ENCODE data around the gene MS4A13. TPM values are rescaled to one million over a fixed set of nuclear protein-coding genes. Genes with fewer than 3 reads are reported as not detected.

MS4A13 gene
- total RNA-seq = not detected

GRCh38 chr11:60515144-60515855, at the start of gene MS4A13:
Gene MS4A13, plus strand, starts transcription at chr11:60515392. Its CDS starts 2,692 bp downstream, at chr11:60518084.
- no peak for DNase-seq
- CTCF ChIA-PET = no interaction called here
- intact Hi-C loops (cut with micrococcal nuclease) = no loop called here
- Mint-ChIP-seq H3K27me3 (peaks cover 24% of the 10 kb centered on the region), H3K9me3 (peaks cover 2% of the 10 kb centered on the region), H3K4me3 (no peak within 1 kb of the TSS), H3K4me1 (ENCODE audit: low read depth) (no peaks in the 10 kb centered on the region), H3K36me3 (no peaks in the 10 kb centered on the region), H3K27ac (no peak within 1 kb of the TSS)
- POLR2A ChIA-PET = no interaction called here

DNA sequence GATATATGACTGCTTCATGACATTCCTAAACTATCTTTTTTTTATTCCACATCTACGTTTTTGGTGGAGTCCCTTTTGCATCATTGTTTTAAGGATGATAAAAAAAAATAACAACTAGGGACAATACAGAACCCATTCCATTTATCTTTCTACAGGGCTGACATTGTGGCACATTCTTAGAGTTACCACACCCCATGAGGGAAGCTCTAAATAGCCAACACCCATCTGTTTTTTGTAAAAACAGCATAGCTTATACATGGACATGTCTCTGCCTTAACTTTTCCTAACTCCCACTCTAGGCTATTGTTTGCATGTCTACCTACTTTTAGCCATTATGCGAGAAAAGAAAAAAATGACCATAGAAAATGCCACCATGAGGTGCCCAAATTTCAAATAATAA, 46.4 kb upstream of the MS4A13 start:
- ChIA-PET POLR2A (no interaction called here), CTCF (no interaction called here)
- H3K4me1 Mint-ChIP-seq (ENCODE audit: low read depth) = no peaks in the 10 kb centered on the region
- DNase-seq = no peak
- no peaks in the 10 kb centered on the region for H3K36me3 Mint-ChIP-seq
- peaks cover 10% of the 10 kb centered on the region for H3K27me3 Mint-ChIP-seq
- no peak overlapping the region for H3K27ac Mint-ChIP-seq
- H3K9me3 Mint-ChIP-seq = no peaks in the 10 kb centered on the region
- intact Hi-C loops (cut with micrococcal nuclease) = no loop called here
- no peak overlapping the region for H3K4me3 Mint-ChIP-seq

DNA sequence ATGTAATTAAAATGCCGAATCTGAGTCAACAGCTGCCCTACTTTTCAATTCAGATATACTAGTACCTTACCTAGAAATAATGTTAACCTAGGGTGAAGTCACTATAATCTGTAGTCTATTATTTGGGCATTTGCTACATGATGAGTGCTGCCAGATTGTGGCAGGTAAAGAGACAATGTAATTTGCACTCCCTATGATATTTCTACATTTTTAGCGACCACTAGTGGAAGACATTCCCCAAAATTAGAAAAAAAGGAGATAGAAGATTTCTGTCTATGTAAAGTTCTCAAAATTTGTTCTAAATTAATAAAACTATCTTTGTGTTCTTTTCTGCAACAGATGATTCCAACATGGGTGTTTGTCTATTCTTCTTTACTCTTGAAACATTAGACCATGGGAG, 45.5 kb upstream of the MS4A13 start:
- no peaks in the 10 kb centered on the region for H3K36me3 Mint-ChIP-seq
- no peak for DNase-seq
- POLR2A ChIA-PET = no interaction called here
- H3K9me3 Mint-ChIP-seq = no peaks in the 10 kb centered on the region
- intact Hi-C loops (cut with micrococcal nuclease) = no loop called here
- H3K27ac Mint-ChIP-seq = no peak overlapping the region
- no peaks in the 10 kb centered on the region for H3K4me1 Mint-ChIP-seq (ENCODE audit: low read depth)
- peaks cover 10% of the 10 kb centered on the region for H3K27me3 Mint-ChIP-seq
- CTCF ChIA-PET = no interaction called here
- H3K4me3 Mint-ChIP-seq = no peak overlapping the region

- ChIA-PET CTCF (interaction anchor here (0.6 to 1.6 kb wide), 3 partner anchors 8 to 208 kb away, joined by 3 to 5 read pairs (median 4); no protein-coding TSS in a partner anchor), POLR2A (no interaction called here)
- DNase-seq = no peak
- no peaks in the 10 kb centered on the region for H3K9me3 Mint-ChIP-seq
- peaks cover 2% of the 10 kb centered on the region for H3K4me1 Mint-ChIP-seq (ENCODE audit: low read depth)
- intact Hi-C loops (cut with micrococcal nuclease) = no loop called here
- peaks cover 7% of the 10 kb centered on the region for H3K27me3 Mint-ChIP-seq
- H3K27ac Mint-ChIP-seq = no peak overlapping the region
- no peak overlapping the region for H3K4me3 Mint-ChIP-seq
- H3K36me3 Mint-ChIP-seq = peaks cover 2% of the 10 kb centered on the region
These were observed 38.2 kb upstream of the MS4A13 start for GRCh38 chr11:60477035-60477445.

DNA sequence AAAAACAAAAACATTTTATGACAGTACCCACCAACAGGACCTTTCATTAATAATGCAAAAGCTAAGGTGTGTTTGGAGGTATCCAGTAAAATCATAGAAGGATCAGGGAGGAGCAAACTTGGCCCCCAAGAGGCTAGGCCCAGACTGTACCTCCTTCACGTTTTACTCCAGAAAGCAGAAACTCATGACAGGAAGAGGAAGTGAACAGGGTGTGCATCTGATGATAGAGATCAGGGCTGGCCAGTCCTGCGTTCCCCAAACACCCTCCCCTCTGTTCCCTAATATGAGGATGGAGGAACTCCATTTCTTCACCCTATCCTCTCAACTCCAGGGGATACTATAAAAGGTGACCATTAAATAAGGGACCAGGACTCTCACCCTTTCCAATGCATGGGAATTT, 32.8 kb upstream of the MS4A13 start:
- Mint-ChIP-seq H3K36me3 (no peaks in the 10 kb centered on the region), H3K27ac (no peak overlapping the region)
- intact Hi-C loops (cut with micrococcal nuclease) = no loop called here

GRCh38 chr11:60485987-60486386, 29.2 kb upstream of the MS4A13 start:
- CTCF ChIA-PET = interaction anchor here (1.0 kb wide), 1 partner anchor 9 kb away, joined by 3 read pairs; no protein-coding TSS in a partner anchor
- peak; percentile 44 for DNase-seq
- Mint-ChIP-seq H3K27me3 (peaks cover 4% of the 10 kb centered on the region), H3K36me3 (no peaks in the 10 kb centered on the region), H3K9me3 (no peaks in the 10 kb centered on the region), H3K4me1 (ENCODE audit: low read depth) (peaks cover 8% of the 10 kb centered on the region), H3K4me3 (no peak overlapping the region), H3K27ac (no peak overlapping the region)
- POLR2A ChIA-PET = no interaction called here
- intact Hi-C loops (cut with micrococcal nuclease) = loop anchor here (1.0 to 5.0 kb wide), 3 partner anchors 123 to 219 kb away; no protein-coding TSS in a partner anchor

More for the DNA sequence above, 32.8 kb upstream of the MS4A13 start:
- H3K4me3 Mint-ChIP-seq = no peak overlapping the region
- ChIA-PET CTCF (interaction anchor here (2.7 kb wide), 1 partner anchor 118 kb away, joined by 17 read pairs; no protein-coding TSS in a partner anchor), POLR2A (no interaction called here)
- H3K9me3 Mint-ChIP-seq = no peaks in the 10 kb centered on the region
- no peak for DNase-seq
- H3K27me3 Mint-ChIP-seq = peaks cover 3% of the 10 kb centered on the region
- H3K4me1 Mint-ChIP-seq (ENCODE audit: low read depth) = peaks cover 8% of the 10 kb centered on the region

- Mint-ChIP-seq H3K9me3 (no peaks in the 10 kb centered on the region), H3K4me3 (no peak within 1 kb of the TSS), H3K36me3 (no peaks in the 10 kb centered on the region), H3K27ac (no peak within 1 kb of the TSS), H3K27me3 (peaks cover 8% of the 10 kb centered on the region), H3K4me1 (ENCODE audit: low read depth) (no peaks in the 10 kb centered on the region)
- intact Hi-C loops (cut with micrococcal nuclease) = no loop called here
- ChIA-PET CTCF (interaction anchor here (1.0 kb wide), 1 partner anchor 129 kb away, joined by 3 read pairs; no protein-coding TSS in a partner anchor), POLR2A (no interaction called here)
- no peak for DNase-seq
These were observed 22.6 kb upstream of the MS4A13 start, which contains the start of gene MS4A12 for GRCh38 chr11:60492488-60493009. Gene MS4A12, plus strand, starts transcription at chr11:60492778. Its CDS starts 4,541 bp downstream, at chr11:60497319.

- ChIA-PET POLR2A (no interaction called here), CTCF (interaction anchor here (1.0 kb wide), 1 partner anchor 130 kb away, joined by 3 read pairs; no protein-coding TSS in a partner anchor)
- H3K4me3 Mint-ChIP-seq = no peak overlapping the region
- no peaks in the 10 kb centered on the region for H3K9me3 Mint-ChIP-seq
- peaks cover 8% of the 10 kb centered on the region for H3K27me3 Mint-ChIP-seq
- H3K36me3 Mint-ChIP-seq = no peaks in the 10 kb centered on the region
- H3K27ac Mint-ChIP-seq = no peak overlapping the region
- intact Hi-C loops (cut with micrococcal nuclease) = no loop called here
- DNase-seq = no peak
- H3K4me1 Mint-ChIP-seq (ENCODE audit: low read depth) = no peaks in the 10 kb centered on the region
These were observed 21.7 kb upstream of the MS4A13 start for GRCh38 chr11:60493454-60493853.

GRCh38 chr11:60498399-60498798, 16.8 kb upstream of the MS4A13 start:
- Mint-ChIP-seq H3K4me1 (ENCODE audit: low read depth) (peaks cover 2% of the 10 kb centered on the region), H3K36me3 (no peaks in the 10 kb centered on the region), H3K27me3 (peaks cover 10% of the 10 kb centered on the region), H3K4me3 (no peak overlapping the region), H3K27ac (no peak overlapping the region), H3K9me3 (no peaks in the 10 kb centered on the region)
- ChIA-PET CTCF (no interaction called here), POLR2A (no interaction called here)
- DNase-seq = no peak
- intact Hi-C loops (cut with micrococcal nuclease) = no loop called here

DNA sequence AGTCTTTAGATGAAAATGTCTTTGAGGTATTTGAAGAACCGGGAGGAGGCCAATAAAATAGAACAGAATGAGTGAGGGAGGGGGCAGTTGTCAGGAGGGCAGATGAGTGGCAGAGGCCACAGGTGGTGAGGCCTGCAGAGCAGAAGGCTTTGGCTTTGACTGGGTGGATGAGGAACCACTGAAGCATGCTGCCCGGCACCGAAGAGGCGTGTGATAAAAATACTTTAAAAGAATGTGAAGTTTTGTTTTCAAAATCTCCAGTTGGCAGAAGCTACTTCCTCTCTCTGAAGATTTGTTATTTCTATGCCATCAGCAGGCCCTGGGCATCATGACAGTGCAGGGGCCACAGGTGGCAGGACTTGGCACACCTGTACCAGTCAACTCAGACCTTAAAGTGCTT, 16.3 kb upstream of the MS4A13 start:
- intact Hi-C loops (cut with micrococcal nuclease) = no loop called here
- H3K4me1 Mint-ChIP-seq (ENCODE audit: low read depth) = peaks cover 5% of the 10 kb centered on the region
- no peak overlapping the region for H3K27ac Mint-ChIP-seq
- no peaks in the 10 kb centered on the region for H3K36me3 Mint-ChIP-seq
- peaks cover 10% of the 10 kb centered on the region for H3K27me3 Mint-ChIP-seq
- H3K9me3 Mint-ChIP-seq = no peaks in the 10 kb centered on the region
- ChIA-PET POLR2A (no interaction called here), CTCF (no interaction called here)
- no peak overlapping the region for H3K4me3 Mint-ChIP-seq
- peak; percentile 27 for DNase-seq

GRCh38 chr11:60500276-60500910, 14.8 kb upstream of the MS4A13 start:
- Mint-ChIP-seq H3K36me3 (no peaks in the 10 kb centered on the region), H3K27ac (no peak overlapping the region), H3K9me3 (no peaks in the 10 kb centered on the region), H3K4me1 (ENCODE audit: low read depth) (peaks cover 18% of the 10 kb centered on the region), H3K27me3 (peaks cover 7% of the 10 kb centered on the region), H3K4me3 (no peak overlapping the region)
- ChIA-PET POLR2A (no interaction called here), CTCF (interaction anchor here (0.6 kb wide), 1 partner anchor 137 kb away, joined by 3 read pairs; no protein-coding TSS in a partner anchor)
- intact Hi-C loops (cut with micrococcal nuclease) = no loop called here
- no peak for DNase-seq

DNA sequence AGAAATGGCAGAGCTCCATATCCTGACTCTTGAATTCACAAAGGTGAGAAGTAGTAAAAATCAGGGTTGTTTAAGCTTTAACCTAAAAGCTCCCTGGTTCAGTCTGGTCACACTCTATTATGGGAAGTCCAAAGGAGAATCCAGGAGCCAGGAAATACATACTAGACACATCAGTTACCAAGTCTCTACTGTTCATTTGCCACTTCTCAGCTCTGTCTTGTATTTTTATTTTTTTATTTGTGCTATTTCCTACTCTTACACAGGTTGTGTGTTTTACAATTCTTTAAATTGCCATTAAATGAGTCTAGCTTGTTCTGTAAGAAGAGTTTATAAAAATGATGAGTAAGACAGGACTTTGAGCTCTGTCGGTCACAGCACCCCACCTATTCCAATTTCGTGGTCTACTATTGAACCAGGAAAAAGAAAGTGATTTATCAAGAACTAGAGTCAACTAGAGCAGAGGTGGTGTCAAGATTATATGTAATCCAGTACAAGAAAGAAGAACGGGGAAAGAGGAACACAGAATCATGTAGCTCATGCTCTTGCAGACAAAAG, 12.9 kb upstream of the MS4A13 start:
- intact Hi-C loops (cut with micrococcal nuclease) = no loop called here
- ChIA-PET POLR2A (no interaction called here), CTCF (interaction anchor here (2.3 kb wide), 1 partner anchor 139 kb away, joined by 8 read pairs; no protein-coding TSS in a partner anchor)
- no peak for DNase-seq
- no peak overlapping the region for H3K27ac Mint-ChIP-seq
- H3K4me1 Mint-ChIP-seq (ENCODE audit: low read depth) = peaks cover 18% of the 10 kb centered on the region
- peaks cover 13% of the 10 kb centered on the region for H3K27me3 Mint-ChIP-seq
- H3K36me3 Mint-ChIP-seq = no peaks in the 10 kb centered on the region
- no peaks in the 10 kb centered on the region for H3K9me3 Mint-ChIP-seq
- no peak overlapping the region for H3K4me3 Mint-ChIP-seq
